IMR-90 (cell line): ENCODE data around the gene ACSS1. TPM values are rescaled to one million over a fixed set of nuclear protein-coding genes. Genes with fewer than 3 reads are reported as not detected.

ENCODE experiments used
- ATAC-seq: fragments of 200-7000 bp; cut with Tn5 transposase; 2 replicates; pipeline ENCODE4 v1.9.1; 2020; ENCODE audit warnings: low read depth, mild to moderate bottlenecking, moderate library complexity
- BruUV-seq: library from RNA; stranded (reverse); fragments of 400-500 nt; replicated peaks from 2 replicates; lab custom pipeline; 2021; lab: Mats Ljungman, UMichigan
- CTCF ChIA-PET: fragments of 300-600 bp; formaldehyde crosslinking; extraction: SDS; loops from one replicate; lab custom pipeline; 2021; ENCODE audit warnings: antibody characterized with exemption; lab: Yijun Ruan, JAX
- POLR2A ChIA-PET: fragments of 300-600 bp; sonication (Branson Sonifier 250); formaldehyde crosslinking; loops from one replicate; lab custom pipeline; 2022; ENCODE audit warnings: antibody characterized with exemption; ENCODE audit not compliant: unreplicated experiment; lab: Charles Lee
- DNase-seq: peaks from one replicate; pipeline ENCODE4 v3.0.0; 2013
- H2AFZ ChIP-seq: replicated peaks from 2 replicates; pipeline ENCODE3; 2013; ENCODE audit warnings: low read length, mild to moderate bottlenecking; ENCODE audit not compliant: poor library complexity
- H2AK5ac ChIP-seq: 2 replicates; pipeline ENCODE4 v1.6.1; 2013; ENCODE audit warnings: low read depth, low read length, inconsistent platforms
- H2AK9ac ChIP-seq: replicated peaks from 2 replicates; pipeline ENCODE3; 2013; ENCODE audit warnings: mild to moderate bottlenecking, low read depth, low read length, moderate library complexity; ENCODE audit not compliant: poor library complexity
- H2BK120ac ChIP-seq: 2 replicates; pipeline ENCODE4 v1.6.1; 2013; ENCODE audit warnings: low read depth, low read length, inconsistent platforms
- H2BK15ac ChIP-seq: 3 replicates; pipeline ENCODE4 v1.6.1; 2013; ENCODE audit warnings: low read depth, low read length, inconsistent platforms
- H2BK20ac ChIP-seq: 2 replicates; pipeline ENCODE4 v1.6.1; 2013; ENCODE audit warnings: low read depth, mild to moderate bottlenecking, inconsistent platforms, low read length, moderate library complexity
- H2BK5ac ChIP-seq: 2 replicates; pipeline ENCODE4 v1.6.1; 2013; ENCODE audit warnings: mild to moderate bottlenecking, low read depth, low read length, inconsistent platforms; ENCODE audit not compliant: poor library complexity, severe bottlenecking
- H3K14ac ChIP-seq: replicated peaks from 2 replicates; pipeline ENCODE4 v1.6.1; 2013; ENCODE audit warnings: low read depth, low read length, inconsistent platforms
- H3K18ac ChIP-seq: 2 replicates; pipeline ENCODE4 v1.6.1; 2013; ENCODE audit warnings: low read depth, low read length, control low read depth
- H3K23ac ChIP-seq: 2 replicates; pipeline ENCODE4 v1.6.1; 2013; ENCODE audit warnings: low read depth, low read length, inconsistent platforms
- H3K27ac ChIP-seq: 2 replicates; pipeline ENCODE4 v1.5.1; 2013; ENCODE audit warnings: mild to moderate bottlenecking, control low read depth, low read length; ENCODE audit not compliant: insufficient read depth
- H3K27me3 ChIP-seq: 2 replicates; pipeline ENCODE4 v1.6.1; 2013; ENCODE audit warnings: low read length; ENCODE audit not compliant: control insufficient read depth, insufficient read depth
- H3K36me3 ChIP-seq: 2 replicates; pipeline ENCODE4 v1.6.1; 2013; ENCODE audit warnings: low read length, mixed read lengths; ENCODE audit not compliant: control insufficient read depth, insufficient read depth
- H3K4ac ChIP-seq: 2 replicates; pipeline ENCODE4 v1.6.1; 2013; ENCODE audit warnings: low read depth, low read length, inconsistent platforms
- H3K4me1 ChIP-seq: 2 replicates; pipeline ENCODE4 v1.6.1; 2013; ENCODE audit warnings: low read length, mixed read lengths; ENCODE audit not compliant: control insufficient read depth, insufficient read depth
- H3K4me2 ChIP-seq: 2 replicates; pipeline ENCODE4 v1.6.1; 2013; ENCODE audit warnings: low read depth, mild to moderate bottlenecking, control low read depth, low read length, moderate library complexity
- H3K4me3 ChIP-seq: 2 replicates; pipeline ENCODE4 v1.5.1; 2013; ENCODE audit warnings: low read depth, mild to moderate bottlenecking, control low read depth, low read length, moderate library complexity; ENCODE audit not compliant: insufficient read depth
- H3K56ac ChIP-seq: 2 replicates; pipeline ENCODE4 v1.6.1; 2013; ENCODE audit warnings: low read length, inconsistent platforms; ENCODE audit not compliant: insufficient read depth; ENCODE audit errors: extremely low read depth
- H3K79me1 ChIP-seq, 2 experiments: 2 replicates each; pipeline ENCODE4 v1.6.1; 2013; ENCODE audit warnings: low read length in 2 of 2, inconsistent platforms in 1 of 2, low read depth in 1 of 2
- H3K9ac ChIP-seq: 2 replicates; pipeline ENCODE4 v1.6.1; 2013; ENCODE audit warnings: low read depth, low read length, control low read depth
- H3K9me1 ChIP-seq: 2 replicates; pipeline ENCODE4 v1.6.1; 2013; ENCODE audit warnings: low read length, inconsistent platforms; ENCODE audit not compliant: insufficient read depth
- H3K9me3 ChIP-seq: 2 replicates; pipeline ENCODE4 v1.6.1; 2013; ENCODE audit warnings: low read length; ENCODE audit not compliant: control insufficient read depth, insufficient read depth
- H4K20me1 ChIP-seq: 2 replicates; pipeline ENCODE4 v1.6.1; 2013; ENCODE audit warnings: low read length, inconsistent platforms; ENCODE audit not compliant: insufficient read depth
- H4K5ac ChIP-seq: 2 replicates; pipeline ENCODE4 v1.6.1; 2013; ENCODE audit warnings: mild to moderate bottlenecking, low read depth, low read length, control low read depth
- H4K8ac ChIP-seq, 2 experiments: 2 replicates each; pipeline ENCODE4 v1.6.1; 2013; ENCODE audit warnings: low read depth in 2 of 2, low read length in 2 of 2, control low read depth in 1 of 2, inconsistent platforms in 1 of 2
- H4K91ac ChIP-seq: 2 replicates; pipeline ENCODE4 v1.6.1; 2013; ENCODE audit warnings: low read depth, low read length, inconsistent platforms; ENCODE audit not compliant: insufficient read depth
- ELK1 ChIP-seq: fragments of 150-350 bp; IDR thresholded peaks from 2 replicates; pipeline ENCODE4 v1.6.1; 2016; ENCODE audit warnings: low read depth, mild to moderate bottlenecking, low read length, moderate library complexity, borderline replicate concordance
- SMC3 ChIP-seq: fragments of 150-350 bp; IDR thresholded peaks from 2 replicates; pipeline ENCODE4 v1.6.1; 2016; ENCODE audit warnings: low read depth, mild to moderate bottlenecking, antibody characterized with exemption, low read length, moderate library complexity
- WGBS, 2 experiments: methylation state at CpG; one replicate each; pipeline versions ENCODE4 v1.1.5 to v1.1.7; 2013; ENCODE audit warnings: missing lambda C conversion rate in 2 of 2; ENCODE audit not compliant: insufficient read length in 1 of 2; ENCODE audit errors: extremely low coverage in 2 of 2; 5-methylcytosine and 5-hydroxymethylcytosine counted together
- dilution Hi-C: fragments of 300-500 bp; cut with HindIII; formaldehyde crosslinking; loops from one replicate; pipeline ENCODE4 v1.14.3; 2018; ENCODE audit warnings: low sequenced_read_pairs; ENCODE audit not compliant: unreplicated experiment
- in situ Hi-C: fragments of 300-500 bp; cut with MboI; formaldehyde crosslinking; loops from 3 replicates; pipeline ENCODE4 v1.14.3; 2019; ENCODE audit warnings: low sequenced_read_pairs, inconsistent platforms, mixed read lengths
- intact Hi-C: fragments of 100-400 bp; cut with micrococcal nuclease; formaldehyde crosslinking; loops from 2 replicates; pipeline ENCODE4 v1.10.0; 2022
- polyA plus RNA-seq, 3 experiments: library from polyadenylated mRNA; depleted of rRNA; stranded (reverse); fragments of >200 nt; gene quantifications; 2 replicates each; pipeline ENCODE4 v1.2.3, GENCODE V29; 2012; ENCODE audit warnings: low replicate concordance in 1 of 3
- total RNA-seq: library from RNA; depleted of rRNA; stranded (reverse); fragments of >200 nt; gene quantifications from 2 replicates; pipeline ENCODE4 v1.2.3, GENCODE V29; 2012

The ACSS1 gene
- total and polyA plus RNA-seq, 2 of the 4 experiments (the other 2 are of a cell fraction): 0.72 to 1.2 TPM

- Histone ChIP-seq H3K18ac (no peak overlapping the region), H2BK5ac (no peak overlapping the region), H3K14ac (no peak overlapping the region), H3K4me1 (no peaks in the 10 kb centered on the region), H3K36me3 (peaks cover 45% of the 10 kb centered on the region), H2AK9ac (no peak overlapping the region), H2AK5ac (no peak overlapping the region), H3K27ac (no peak overlapping the region), H4K5ac (no peak overlapping the region), H3K4me2 (no peak overlapping the region), H3K23ac (no peak overlapping the region), H3K56ac (no peak overlapping the region), H4K91ac (no peak overlapping the region), H4K20me1 (no peaks in the 10 kb centered on the region), H2AFZ (no peak overlapping the region), H2BK15ac (no peak overlapping the region), H2BK20ac (no peak overlapping the region), H4K8ac (no peak overlapping the region), H3K4me3 (no peak overlapping the region), H3K9ac (no peak overlapping the region), H3K4ac (no peak overlapping the region), H3K79me1 (no peaks in the 10 kb centered on the region), H3K9me1 (no peaks in the 10 kb centered on the region), H2BK120ac (no peak overlapping the region), H3K9me3 (no peaks in the 10 kb centered on the region), H3K27me3 (no peaks in the 10 kb centered on the region)
- BruUV-seq: no TSS peak
- ATAC-seq: no peak
- POLR2A ChIA-PET: no interaction called here
- in situ Hi-C loops: no loop called here
- CTCF ChIA-PET: interaction anchor here (0.5 kb wide), 1 partner anchor 1146 kb away, joined by 3 read pairs; no protein-coding TSS in a partner anchor
- DNase-seq: no peak
- TF ChIP-seq SMC3 (no peak), ELK1 (no peak)
- 100% methylated on average over 1 of the region's 9 CpGs; no CpG with 5 or more reads in 1 of the 2 experiments for WGBS, 2 experiments
- intact Hi-C loops: no loop called here
- dilution Hi-C loops: no loop called here
Measured at GRCh38 chr20:24964506-24964840, 93.5 kb downstream of the ACSS1 start.
